ENCODE measurements around the gene UBASH3A.

DNA sequence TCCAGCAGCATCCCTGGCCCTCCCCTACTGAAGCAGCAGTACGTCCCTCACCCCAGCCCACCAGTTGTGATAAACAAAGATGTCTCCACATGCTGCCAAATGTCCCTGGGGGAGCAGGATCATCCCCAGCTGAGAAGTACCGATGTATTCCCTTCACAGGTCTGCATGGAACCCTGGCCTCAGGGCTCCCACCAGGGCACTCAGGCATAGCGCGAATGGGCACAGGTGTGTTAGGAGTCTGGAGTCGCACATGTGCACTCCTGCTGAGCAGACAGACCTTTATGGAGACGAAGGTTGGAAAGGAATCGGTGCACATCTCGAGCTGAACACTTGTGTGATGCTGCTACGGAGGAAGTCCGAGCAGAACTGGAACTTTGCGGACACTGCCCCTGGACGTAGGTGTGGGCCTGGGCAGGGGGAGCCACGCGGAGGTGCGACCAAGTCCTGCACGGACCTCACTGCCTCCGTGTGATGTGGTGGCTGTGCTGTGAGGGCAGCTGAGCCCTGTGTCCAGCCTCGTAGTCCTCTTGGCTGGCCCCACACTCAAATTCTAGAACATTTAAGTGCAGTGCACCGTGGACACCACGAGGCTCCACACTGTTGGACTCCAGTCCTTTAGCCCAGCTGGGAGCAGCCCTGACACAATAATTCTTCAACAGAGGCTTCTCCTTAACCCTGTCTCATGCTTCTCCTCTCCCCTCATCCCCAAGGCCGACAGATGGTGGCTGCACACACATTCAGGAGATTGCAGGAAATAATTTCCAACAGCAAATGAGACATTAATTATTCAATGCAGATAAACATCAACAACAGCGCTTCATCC is 48.9 kb downstream of the UBASH3A start:
- no peak for TF ChIP-seq POLR2AphosphoS5 (IDR thresholded peaks at IDR 0.05; ENCODE audit: low read depth, low read length)
- TF ChIP-seq FOXM1 (IDR thresholded peaks at IDR 0.05; ENCODE audit: low read depth), result no peak
- TF ChIP-seq, protein P1, sequence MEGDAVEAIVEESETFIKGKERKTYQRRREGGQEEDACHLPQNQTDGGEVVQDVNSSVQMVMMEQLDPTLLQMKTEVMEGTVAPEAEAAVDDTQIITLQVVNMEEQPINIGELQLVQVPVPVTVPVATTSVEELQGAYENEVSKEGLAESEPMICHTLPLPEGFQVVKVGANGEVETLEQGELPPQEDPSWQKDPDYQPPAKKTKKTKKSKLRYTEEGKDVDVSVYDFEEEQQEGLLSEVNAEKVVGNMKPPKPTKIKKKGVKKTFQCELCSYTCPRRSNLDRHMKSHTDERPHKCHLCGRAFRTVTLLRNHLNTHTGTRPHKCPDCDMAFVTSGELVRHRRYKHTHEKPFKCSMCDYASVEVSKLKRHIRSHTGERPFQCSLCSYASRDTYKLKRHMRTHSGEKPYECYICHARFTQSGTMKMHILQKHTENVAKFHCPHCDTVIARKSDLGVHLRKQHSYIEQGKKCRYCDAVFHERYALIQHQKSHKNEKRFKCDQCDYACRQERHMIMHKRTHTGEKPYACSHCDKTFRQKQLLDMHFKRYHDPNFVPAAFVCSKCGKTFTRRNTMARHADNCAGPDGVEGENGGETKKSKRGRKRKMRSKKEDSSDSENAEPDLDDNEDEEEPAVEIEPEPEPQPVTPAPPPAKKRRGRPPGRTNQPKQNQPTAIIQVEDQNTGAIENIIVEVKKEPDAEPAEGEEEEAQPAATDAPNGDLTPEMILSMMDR (IDR thresholded peaks at IDR 0.05), result no peak
- TF ChIP-seq TEAD4 (IDR thresholded peaks at IDR 0.05; ENCODE audit: borderline replicate concordance, insufficient read depth), result no peak
- no peak for TF ChIP-seq JUND (IDR thresholded peaks at IDR 0.05)
